ENCODE measurements around the gene ATF3.

GRCh38 chr1:212615201-212615470, 6.6 kb downstream of the ATF3 start:
- TF ChIP-seq, protein P1, sequence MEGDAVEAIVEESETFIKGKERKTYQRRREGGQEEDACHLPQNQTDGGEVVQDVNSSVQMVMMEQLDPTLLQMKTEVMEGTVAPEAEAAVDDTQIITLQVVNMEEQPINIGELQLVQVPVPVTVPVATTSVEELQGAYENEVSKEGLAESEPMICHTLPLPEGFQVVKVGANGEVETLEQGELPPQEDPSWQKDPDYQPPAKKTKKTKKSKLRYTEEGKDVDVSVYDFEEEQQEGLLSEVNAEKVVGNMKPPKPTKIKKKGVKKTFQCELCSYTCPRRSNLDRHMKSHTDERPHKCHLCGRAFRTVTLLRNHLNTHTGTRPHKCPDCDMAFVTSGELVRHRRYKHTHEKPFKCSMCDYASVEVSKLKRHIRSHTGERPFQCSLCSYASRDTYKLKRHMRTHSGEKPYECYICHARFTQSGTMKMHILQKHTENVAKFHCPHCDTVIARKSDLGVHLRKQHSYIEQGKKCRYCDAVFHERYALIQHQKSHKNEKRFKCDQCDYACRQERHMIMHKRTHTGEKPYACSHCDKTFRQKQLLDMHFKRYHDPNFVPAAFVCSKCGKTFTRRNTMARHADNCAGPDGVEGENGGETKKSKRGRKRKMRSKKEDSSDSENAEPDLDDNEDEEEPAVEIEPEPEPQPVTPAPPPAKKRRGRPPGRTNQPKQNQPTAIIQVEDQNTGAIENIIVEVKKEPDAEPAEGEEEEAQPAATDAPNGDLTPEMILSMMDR (IDR thresholded peaks at IDR 0.05): no peak
- TF ChIP-seq POLR2A (IDR thresholded peaks at IDR 0.05) (no peak), EP300 (IDR thresholded peaks at IDR 0.05) (no peak)
